ENCODE measurements around the gene BUB3.

GRCh38 chr10:123132576-123133477 is 21.4 kb upstream of the BUB3 start:
- TF ChIP-seq SP1 (CRISPR knock-in tag; conservative IDR thresholded peaks at IDR 0.05) = no peak; the same call in 1 of the 2 replicates
- TF ChIP-seq USF2 (CRISPR knock-in tag; IDR thresholded peaks at IDR 0.05) = no peak
- TF ChIP-seq CTCF (IDR thresholded peaks at IDR 0.05) = peak; percentile 90
- TF ChIP-seq MYBL2 (CRISPR knock-in tag; IDR thresholded peaks at IDR 0.05) = no peak
- TF ChIP-seq MAX (CRISPR knock-in tag; IDR thresholded peaks at IDR 0.05) = no peak
- peak; percentile 69; the same call in 1 of the 2 replicates for TF ChIP-seq STAT6 (CRISPR knock-in tag; conservative IDR thresholded peaks at IDR 0.05; ENCODE audit: low read depth)
- no peak for TF ChIP-seq FOXP1 (CRISPR knock-in tag; IDR thresholded peaks at IDR 0.05; ENCODE audit: borderline replicate concordance)
- TF ChIP-seq CREB1 (CRISPR knock-in tag; IDR thresholded peaks at IDR 0.05) = no peak
- no peak for TF ChIP-seq SMAD3 (CRISPR knock-in tag; IDR thresholded peaks at IDR 0.05; ENCODE audit: borderline replicate concordance)
- no peak for TF ChIP-seq NFYB (CRISPR knock-in tag; conservative IDR thresholded peaks at IDR 0.05; ENCODE audit: low read depth)
- 0 out of 2 replicates have a peak, but pooled peaks have one; percentile 53 for TF ChIP-seq ZNF121 (CRISPR knock-in tag; IDR thresholded peaks at IDR 0.05)
